GM15510 (cell line): ENCODE measurements around the gene MYO9B.

ENCODE experiments used
- POLR2A ChIP-seq: IDR thresholded peaks from 3 replicates; pipeline ENCODE4 v1.6.1; 2011; ENCODE audit warnings: borderline replicate concordance; ENCODE audit not compliant: insufficient read length; ENCODE audit errors: extremely low read depth

The MYO9B gene

DNA sequence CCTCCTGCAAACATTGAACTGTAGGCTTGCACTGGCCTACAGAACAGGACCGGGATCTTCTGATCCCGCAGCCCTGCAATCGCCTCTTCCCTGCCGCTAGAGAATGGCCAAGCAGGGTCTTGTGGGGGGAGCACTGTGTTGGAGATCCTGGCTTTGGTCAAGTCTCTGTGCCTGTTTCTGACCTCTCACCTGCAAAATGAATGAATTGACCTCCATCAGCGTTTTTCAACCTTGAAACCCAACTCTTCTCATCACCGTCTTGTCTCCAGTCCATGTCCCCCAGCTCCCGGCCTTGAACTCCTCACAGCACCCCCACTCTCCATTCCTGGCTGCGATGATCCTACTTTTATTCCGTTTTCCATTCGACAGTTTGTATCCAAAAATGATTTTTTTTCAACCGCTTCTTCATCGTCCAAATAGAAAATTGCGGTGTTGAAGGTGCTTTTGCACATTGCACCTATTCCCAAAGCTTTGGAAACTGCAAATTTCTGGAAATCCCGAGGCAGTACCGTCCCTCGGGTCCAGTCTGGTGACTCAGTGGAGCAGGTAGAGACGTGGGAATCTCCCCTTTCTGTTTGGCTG, 2.0 kb downstream of the MYO9B start:
- no peak for TF ChIP-seq POLR2A

DNA sequence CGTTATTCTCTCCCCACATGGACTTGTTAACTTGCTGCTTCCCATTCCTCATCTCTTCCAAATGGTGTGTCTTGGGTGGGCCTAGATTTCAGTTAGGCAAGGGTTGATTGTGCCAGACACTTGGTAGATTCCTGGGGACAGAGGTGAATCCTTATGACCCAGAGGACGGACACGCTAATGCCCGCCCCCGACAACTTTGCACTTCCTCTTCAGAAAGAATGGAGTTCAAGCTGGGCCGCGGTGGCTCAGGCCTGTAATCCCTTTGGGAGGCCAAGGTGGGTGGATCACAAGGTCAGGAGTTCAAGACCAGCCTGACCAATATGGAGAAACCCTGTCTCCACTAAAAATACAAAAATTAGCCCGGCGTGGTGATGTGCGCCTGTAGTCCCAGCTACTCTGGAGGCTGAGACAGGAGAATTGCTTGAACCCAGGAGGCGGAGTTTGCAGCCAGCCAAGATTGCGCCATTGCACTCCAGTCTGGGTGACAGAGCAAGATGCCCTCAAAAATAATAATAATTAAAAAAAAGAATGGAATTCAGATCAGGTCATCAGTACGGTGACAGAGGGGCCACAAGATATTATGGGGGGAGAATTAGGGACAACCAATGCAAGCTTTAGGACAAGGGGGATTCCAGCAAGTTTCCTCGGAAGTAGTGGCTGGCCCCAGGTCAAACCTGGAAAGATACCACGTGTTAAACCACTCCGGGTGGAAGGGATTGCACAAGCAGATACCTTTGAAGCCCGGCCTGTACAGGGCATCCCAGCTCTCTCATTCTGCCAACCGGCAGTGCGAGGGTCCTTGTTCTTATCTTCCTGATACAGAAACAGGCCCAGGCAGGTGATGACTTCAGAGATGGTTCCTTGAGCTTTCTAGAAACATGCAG, 2.7 kb downstream of the MYO9B start:
- TF ChIP-seq POLR2A = no peak

DNA sequence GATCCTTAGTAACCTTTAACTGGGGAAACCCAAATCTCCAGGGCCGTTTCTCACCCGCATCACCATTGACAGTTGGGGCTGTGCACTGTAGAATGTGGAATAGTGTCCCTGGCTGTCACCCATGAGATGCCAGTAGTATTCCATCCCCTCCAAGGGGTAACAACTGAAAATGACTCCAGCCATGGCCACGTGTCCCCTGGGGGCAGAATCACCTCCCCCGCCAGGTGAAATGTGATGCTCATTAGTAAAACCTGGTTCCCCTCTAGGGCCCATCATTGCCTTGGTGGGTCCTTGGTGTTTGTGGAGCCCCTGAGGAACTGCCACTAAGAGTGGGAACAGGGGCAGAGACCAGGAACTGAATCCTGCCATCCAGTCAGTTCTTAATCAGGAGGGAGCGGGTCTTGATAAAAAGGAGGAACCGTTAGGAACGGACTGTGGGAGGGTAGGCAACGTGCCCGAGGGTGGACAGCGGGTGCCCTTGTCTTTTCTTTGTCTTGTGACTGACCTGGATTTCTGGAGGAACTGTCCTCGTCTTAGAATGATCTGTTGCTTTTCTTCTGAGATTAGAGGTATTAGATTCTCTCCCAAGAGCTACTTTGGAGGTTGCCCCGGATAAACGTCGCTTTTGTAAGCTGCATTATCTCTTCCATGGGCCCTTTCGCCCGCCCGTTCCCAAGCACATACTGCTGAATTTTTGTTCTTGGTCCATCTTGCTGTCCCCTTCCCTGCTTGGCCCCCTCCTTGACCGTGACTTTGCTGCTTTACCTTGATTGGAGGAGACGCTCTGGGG, 3.5 kb downstream of the MYO9B start:
- TF ChIP-seq POLR2A = no peak

DNA sequence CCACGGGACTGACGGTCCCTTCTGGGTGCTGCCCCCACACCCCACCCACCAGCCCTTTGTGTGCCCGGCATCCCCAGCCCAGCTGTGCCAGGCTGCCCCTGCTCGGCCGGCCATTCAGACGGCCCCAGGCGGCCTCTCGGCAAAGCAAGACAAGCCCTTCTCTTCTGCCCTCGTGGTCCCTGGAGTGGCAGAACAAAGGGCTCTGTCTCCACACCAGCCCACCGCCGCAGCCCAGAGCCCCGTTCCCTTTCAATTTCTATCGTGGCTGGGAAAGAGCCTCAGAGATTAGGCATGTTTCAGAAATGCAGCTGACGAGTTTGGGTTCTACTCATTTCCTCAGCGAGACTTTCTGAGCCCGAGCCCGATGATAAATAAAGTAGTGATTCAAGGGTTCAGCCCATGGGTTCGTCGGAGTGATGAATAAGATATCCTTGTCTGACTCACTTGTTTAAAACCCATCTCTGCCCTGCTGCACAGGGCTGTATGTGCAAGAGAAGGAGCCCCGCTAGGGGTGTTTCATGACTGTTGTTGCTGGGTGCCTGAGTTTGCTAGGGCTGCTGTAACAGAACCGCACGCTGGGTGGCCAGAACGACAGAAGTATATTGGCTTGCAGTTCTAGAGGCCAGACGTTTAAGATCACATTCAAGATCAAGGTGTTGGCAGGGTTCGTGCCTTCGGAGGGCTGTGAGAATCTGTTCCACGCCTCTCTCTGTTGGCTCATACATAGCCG, 4.3 kb downstream of the MYO9B start:
- TF ChIP-seq POLR2A = no peak

DNA sequence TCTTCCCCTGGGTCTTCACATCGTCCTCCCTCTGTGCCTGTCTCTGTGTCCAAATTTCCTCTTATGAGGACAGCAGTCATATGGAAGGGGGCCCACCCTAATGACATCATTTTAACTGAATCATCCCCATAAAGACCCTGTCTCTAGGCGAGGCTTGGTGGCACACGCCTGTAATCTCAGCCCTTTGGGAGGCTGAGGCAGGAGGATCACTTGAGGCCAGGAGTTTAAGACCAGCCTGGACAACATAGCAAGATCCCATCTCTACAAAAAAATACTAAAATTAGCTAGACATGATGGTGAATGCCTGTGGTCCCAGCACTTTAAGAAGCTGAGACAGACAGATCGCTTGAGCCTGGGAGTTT, 4.8 kb downstream of the MYO9B start:
- TF ChIP-seq POLR2A = no peak

DNA sequence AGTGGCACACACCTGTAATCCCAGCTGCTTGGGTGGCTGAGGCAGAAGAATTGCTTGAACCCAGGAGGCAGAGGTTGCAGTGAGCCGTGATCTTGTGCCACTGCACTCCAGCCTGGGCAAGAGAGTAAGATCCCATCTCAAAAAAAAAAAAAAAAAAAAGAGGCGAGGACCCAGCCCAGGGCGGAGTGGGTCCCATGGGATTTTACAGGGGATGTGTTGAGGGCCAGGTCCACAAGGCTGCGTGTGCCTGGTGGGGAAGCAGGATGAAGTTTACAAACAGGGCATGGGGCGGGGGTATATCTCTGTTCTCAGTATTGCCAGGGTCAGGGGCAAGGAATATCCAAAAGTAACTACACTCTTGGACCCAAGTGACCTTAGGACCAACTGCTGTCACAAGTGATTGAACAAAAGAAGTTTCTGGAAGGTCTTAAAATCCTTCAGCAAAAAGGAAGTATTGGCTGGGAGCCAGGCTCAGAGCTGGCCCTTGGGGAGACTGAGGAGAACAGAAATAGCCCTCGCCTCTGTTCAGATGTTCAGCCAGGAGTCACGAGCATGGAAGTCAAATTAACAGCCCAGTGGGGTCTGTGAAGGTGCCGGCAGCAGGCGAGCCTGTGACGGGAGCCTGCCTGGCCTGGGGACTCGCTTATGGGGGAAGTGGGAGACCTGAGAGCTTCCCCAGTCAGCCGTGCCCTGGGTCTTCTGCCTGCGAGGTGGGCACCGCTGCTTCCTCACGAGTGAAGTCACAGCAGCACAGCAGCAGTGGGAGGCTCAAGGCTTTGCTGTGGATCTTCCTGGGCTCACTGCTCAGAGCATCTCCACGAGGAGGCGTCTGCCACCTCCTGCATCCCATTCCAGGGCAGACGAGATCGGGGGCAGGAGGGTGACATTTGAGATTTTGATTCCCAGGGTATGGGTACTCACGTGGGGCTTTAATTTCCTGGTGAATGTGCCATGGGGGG, 6.4 kb downstream of the MYO9B start:
- TF ChIP-seq POLR2A = no peak

DNA sequence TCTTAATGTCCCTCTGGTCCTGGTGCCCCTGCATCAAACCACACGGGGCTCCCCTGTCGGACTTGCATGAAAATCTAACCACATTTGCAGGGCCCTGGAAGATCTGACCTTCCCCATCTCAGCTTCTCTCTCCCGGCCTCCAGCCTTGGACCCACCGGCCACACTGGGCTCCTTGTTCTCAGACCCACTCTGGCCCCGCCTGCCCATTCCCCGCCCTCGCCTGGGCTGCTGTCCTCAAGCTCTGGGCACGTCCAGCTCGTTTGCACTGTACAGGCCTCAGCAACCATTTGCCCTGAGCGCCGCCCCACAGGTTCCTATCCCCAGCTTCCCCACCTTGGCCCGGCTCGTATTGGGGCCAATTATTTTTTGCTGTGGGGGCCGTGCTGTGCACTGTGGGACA, 10.5 kb downstream of the MYO9B start:
- TF ChIP-seq POLR2A = no peak

DNA sequence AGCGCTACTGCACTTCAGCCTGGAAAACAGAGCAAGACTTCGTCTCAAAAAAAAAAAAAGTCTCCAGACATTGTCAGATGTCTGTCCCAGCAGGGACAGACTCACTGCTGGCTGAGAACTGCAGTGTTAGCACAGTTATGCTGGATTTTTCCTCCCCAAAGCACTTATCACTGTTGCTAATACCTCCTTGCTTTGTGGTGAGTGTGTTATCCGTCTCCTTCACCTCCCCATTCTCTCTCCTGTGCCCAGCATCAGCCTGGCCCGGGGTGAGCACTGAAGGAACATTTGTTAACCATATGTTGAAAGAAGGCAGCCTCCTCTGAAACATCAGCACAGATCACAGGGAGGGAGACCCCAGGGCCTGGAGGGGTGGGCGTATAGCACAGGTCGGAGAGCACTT, 11.3 kb downstream of the MYO9B start:
- TF ChIP-seq POLR2A = no peak

DNA sequence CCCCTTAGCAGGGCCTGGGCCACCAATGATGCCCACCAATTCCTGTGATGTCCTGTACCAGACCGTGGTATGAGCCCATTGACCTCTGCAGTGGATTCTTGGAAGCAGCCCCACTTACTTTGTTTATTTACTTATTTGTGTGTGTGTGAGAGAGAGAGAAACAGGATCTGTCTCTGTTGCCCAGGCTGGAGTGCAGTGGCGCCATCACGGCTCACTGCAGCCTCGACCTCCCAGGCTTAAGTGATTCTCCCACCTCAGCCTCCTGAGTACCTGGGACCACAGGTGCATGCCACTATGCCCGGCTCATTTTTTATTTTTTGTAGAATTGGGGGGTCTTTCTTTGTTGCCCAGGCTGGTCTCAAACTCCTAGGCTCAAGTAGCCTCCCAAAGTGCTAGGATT, 13.0 kb downstream of the MYO9B start:
- TF ChIP-seq POLR2A = no peak

DNA sequence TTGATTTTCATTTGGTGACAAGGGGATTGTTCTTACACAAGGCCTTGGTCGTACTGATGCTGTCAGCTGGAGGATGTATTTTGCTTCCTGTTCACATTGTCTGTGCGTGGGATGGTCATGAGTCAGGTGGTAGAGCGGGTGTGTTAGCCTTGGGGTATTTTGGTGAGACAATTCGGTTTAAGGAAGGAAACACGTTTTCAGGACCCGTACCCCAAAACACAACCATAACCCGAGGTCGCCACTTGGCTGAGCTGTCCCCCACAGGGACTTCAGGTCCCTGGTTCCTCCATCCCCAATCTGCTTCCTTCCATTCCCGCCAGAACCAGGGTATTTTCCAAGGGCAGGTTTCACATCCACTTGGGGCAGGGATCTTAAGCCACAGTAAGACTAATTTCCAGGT, 15.0 kb downstream of the MYO9B start:
- TF ChIP-seq POLR2A = no peak

DNA sequence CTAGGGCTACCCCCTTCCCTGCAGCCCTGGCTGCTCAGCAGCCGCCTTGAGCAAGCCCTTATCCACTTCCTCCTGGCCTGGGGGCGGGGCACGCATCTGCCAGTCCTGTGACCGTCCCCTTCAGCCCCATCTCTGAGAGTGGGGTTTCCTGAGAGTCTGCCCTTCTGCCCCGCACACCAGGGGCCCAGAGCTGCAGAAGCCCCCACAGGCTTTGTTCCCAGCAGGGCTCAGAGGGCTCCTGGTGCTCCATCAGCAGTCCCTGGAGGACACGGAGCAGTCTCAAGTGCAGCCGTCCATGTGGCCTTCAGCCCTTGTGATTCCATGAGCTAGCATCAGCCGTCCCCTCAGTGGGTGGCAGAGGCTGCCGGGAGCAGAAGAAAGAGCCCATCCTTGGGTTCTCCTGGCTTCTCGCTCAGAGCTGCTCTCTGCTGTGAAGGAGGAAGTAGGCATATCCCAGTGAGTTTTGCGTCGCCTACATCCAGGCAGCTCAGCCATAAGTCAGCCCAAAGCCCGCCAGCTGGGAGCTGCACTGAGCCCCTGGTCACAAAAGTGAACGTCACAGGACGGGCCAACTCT, 16.3 kb downstream of the MYO9B start:
- no peak for TF ChIP-seq POLR2A

DNA sequence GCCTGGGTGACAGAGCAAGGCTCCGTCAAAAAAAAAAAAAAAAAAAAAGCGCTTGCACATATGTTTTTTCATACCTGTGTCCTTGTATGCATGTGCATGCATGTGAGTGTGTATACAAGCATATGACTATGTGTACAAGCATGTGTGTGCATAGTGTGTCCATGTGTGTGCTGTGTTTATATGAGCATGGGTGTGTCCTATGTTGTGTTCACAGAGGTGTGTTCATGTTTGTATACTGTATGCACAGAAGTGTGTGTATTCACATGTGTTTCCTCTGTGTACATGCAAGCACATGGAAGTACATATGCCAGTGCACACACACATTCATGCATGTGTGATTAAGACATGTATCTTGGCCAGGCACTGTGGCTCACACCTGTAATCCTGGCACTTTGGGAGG, 17.1 kb downstream of the MYO9B start:
- TF ChIP-seq POLR2A = no peak

DNA sequence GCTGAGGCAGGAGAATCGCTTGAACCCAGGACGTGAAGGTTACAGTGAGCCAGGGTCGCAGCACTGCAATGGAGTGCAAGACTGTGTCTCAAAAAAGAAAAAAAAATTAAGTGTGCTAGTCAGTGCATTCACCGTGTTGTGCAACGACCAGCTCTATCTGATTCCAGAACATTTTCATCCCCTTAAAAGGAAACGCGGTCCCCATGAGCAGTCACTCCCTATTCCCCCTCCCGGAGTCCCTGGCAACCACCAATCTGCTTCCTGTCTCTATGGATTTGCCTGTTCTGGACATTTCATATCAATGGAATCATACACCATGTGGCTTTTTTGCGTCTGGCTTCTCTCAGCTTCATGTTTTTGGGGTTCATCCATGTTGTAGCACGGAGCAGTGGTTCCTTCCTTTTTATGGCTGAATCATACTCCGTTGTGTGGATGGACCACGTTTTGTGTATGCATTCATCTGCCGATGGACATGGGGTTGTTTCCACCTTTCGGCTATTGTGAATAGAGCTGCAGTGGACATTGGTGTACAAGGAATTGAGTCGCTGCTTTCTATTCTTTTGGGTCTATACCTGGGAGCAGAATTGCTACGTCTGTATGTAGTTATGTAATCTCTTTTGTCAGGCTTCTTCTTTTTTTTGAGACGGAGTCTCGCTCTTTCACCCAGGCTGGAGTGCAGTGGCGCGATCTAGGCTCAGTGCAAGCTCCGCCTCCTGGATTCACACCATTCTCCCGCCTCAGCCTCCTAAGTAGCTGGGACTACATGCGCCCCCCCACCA, 19.8 kb downstream of the MYO9B start:
- no peak for TF ChIP-seq POLR2A
